Erythroblast (primary cell): ENCODE results near the gene BMPR1B.

Source experiments
- GATA1 ChIP-seq: IDR thresholded peaks from 2 replicates; pipeline ENCODE4 v1.6.1; 2011; ENCODE audit warnings: low read depth, mild to moderate bottlenecking, control low read depth, low read length, moderate library complexity
- POLR2A ChIP-seq: IDR thresholded peaks from 2 replicates; pipeline ENCODE4 v1.6.1; 2011; ENCODE audit warnings: mild to moderate bottlenecking, low read length

DNA sequence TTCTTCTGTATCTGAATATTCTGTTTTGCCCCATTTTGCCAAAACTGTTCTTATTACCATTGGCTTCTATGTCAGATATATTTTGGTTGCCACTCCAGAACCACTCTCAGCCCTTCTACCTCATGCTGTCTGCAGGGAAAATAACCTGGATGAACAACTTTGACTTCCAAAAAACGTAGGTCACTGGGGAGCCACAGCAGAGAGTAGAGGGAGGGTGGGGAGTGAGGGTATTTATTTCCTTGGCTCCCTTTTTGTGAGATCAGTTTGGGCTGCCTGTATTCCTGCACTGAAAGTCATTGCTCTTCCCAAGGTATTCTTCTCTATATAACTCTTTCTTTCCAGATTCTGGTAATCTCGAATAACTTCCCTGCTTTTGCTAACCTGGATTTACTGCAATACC is 6.3 kb downstream of the BMPR1B start:
- no peak for TF ChIP-seq POLR2A
- no peak for TF ChIP-seq GATA1
